Karpas-422 (cell line): ENCODE data around the gene PRKCE. TPM values are rescaled to one million over a fixed set of nuclear protein-coding genes. Genes with fewer than 3 reads are reported as not detected.

Source experiments
- DNase-seq: peaks from one replicate; pipeline ENCODE4 v3.0.0-alpha.2; 2015
- H2AFZ ChIP-seq: fragments of 200-600 bp; sonication (generic); 2 replicates; pipeline ENCODE4 v1.6.1; 2014; ENCODE audit warnings: antibody characterized with exemption, low read length, mixed read lengths
- H3K27ac ChIP-seq: fragments of 200-600 bp; sonication (generic); 2 replicates; pipeline ENCODE4 v1.5.1; 2014; ENCODE audit warnings: mild to moderate bottlenecking, low read length, moderate library complexity
- H3K27me3 ChIP-seq: fragments of 200-600 bp; sonication (generic); 2 replicates; pipeline ENCODE4 v1.6.1; 2014; ENCODE audit warnings: low read length, mixed read lengths
- H3K36me3 ChIP-seq: fragments of 200-600 bp; sonication (generic); 2 replicates; pipeline ENCODE4 v1.6.1; 2014; ENCODE audit warnings: low read length, mixed read lengths; ENCODE audit not compliant: insufficient read depth
- H3K4me1 ChIP-seq: fragments of 200-600 bp; sonication (generic); 2 replicates; pipeline ENCODE4 v1.6.1; 2014; ENCODE audit warnings: mild to moderate bottlenecking, low read length, mixed read lengths
- H3K4me2 ChIP-seq: fragments of 200-600 bp; sonication (generic); 2 replicates; pipeline ENCODE4 v1.6.1; 2014; ENCODE audit warnings: low read length, low read depth, mild to moderate bottlenecking; ENCODE audit not compliant: poor library complexity, severe bottlenecking
- H3K4me3 ChIP-seq: fragments of 200-600 bp; sonication (generic); 2 replicates; pipeline ENCODE4 v1.5.1; 2014; ENCODE audit warnings: mild to moderate bottlenecking, antibody characterized with exemption, low read length, mixed read lengths
- H3K79me2 ChIP-seq: fragments of 200-600 bp; sonication (generic); 2 replicates; pipeline ENCODE4 v1.6.1; 2014; ENCODE audit warnings: mild to moderate bottlenecking, low read length, mixed read lengths
- H3K9ac ChIP-seq: fragments of 200-600 bp; sonication (generic); 2 replicates; pipeline ENCODE4 v1.6.0; 2014; ENCODE audit warnings: low read length
- H3K9me2 ChIP-seq: fragments of 200-600 bp; sonication (generic), shearing (Covaris generic); replicated peaks from 2 replicates; pipeline ENCODE4 v1.6.0; 2014; ENCODE audit warnings: mild to moderate bottlenecking, low read length, moderate library complexity; ENCODE audit not compliant: insufficient read depth
- H3K9me3 ChIP-seq: fragments of 300-700, 200-600 bp; sonication (generic); 2 replicates; pipeline ENCODE4 v1.6.1; 2014; ENCODE audit warnings: low read length, mixed read lengths
- H4K20me1 ChIP-seq: fragments of 200-600 bp; sonication (generic); 2 replicates; pipeline ENCODE4 v1.6.1; 2014; ENCODE audit warnings: mild to moderate bottlenecking, antibody characterized with exemption, low read length, low read depth; ENCODE audit not compliant: insufficient read depth
- total RNA-seq: library from RNA; depleted of rRNA; stranded (reverse); fragments of >200 nt; shearing (Covaris generic); gene quantifications from 2 replicates; pipeline ENCODE4 v1.2.3, GENCODE V29; 2014; ENCODE audit warnings: low replicate concordance

PRKCE gene
- total RNA-seq, 1 experiment from 2014 or later = 61.8 TPM

DNA sequence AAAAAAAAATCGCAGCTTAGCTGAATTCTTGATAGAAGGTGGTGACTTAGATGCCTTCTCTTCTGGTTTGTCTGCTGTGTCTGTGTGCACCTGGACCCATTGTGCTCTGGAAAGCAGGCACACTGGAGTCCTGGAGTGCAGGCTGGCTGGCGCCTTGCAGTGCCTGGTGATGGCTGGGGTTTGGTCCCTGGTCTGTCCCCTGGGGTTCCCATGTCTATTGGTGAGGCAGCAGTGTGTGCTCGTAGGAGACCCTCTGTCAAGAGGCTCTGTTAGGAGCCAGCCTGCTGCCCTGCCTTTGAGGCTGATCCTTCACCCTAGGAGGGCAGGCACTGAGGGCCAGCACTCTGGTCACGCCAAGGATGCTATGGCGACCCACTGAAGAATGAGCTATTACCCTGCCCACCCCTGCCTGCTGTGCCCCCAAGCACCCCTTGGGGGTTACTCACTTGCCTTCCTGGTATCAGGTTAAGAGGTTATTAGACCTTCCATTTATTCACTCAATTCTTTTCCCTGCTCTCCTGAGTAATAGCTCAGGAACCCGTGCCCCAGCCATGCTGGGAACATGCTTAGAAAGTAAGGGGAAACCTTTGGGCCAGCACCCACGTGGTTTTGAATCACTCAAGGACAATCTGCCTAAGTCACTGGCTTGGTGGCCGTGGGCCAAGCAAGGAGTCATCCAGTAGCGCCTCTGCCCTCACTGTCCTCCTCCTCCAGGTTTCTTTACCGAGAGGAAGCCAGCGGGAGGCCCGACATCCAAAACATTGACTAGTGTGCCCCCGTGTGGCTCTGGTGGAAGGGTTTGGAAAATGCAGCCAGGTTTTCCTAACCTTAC lies 284.5 kb downstream of the PRKCE start:
- peak overlapping the region; percentile 10; the same call in 1 of the 2 replicates for H3K9ac ChIP-seq
- peaks cover 9% of the 10 kb centered on the region; the same call in 1 of the 2 replicates for H3K36me3 ChIP-seq
- no peak overlapping the region for H3K4me3 ChIP-seq
- no peak overlapping the region for H3K4me2 ChIP-seq
- peaks cover 72% of the 10 kb centered on the region for H3K4me1 ChIP-seq
- peaks cover 97% of the 10 kb centered on the region for H3K79me2 ChIP-seq
- no peaks in the 10 kb centered on the region for H3K27me3 ChIP-seq
- peak overlapping the region; percentile 50; the same call in 1 of the 2 replicates for H3K27ac ChIP-seq
- DNase-seq = peak; percentile 81
- no peaks in the 10 kb centered on the region for H3K9me2 ChIP-seq
- H2AFZ ChIP-seq = no peak overlapping the region
- no peaks in the 10 kb centered on the region for H4K20me1 ChIP-seq
- no peaks in the 10 kb centered on the region for H3K9me3 ChIP-seq

DNA sequence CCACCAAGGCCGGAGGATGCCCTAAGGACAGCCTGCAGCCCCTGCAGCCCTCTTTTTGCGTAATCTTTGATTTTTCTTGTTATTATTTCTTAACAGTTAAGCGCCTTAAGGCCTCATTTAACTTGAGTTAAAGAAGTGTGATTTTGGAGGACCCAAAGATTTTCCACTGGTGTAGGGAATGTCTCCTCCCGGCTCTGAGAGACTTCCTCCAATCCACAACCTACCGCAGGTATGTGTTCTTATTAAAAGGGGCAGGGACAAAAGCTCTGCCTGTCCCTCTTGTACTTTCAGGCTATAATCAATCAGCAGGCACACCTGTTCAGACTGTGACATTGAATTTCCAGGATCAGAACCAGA lies 285.1 kb downstream of the PRKCE start:
- Histone ChIP-seq H3K4me1 (peaks cover 72% of the 10 kb centered on the region), H3K9me3 (no peaks in the 10 kb centered on the region), H3K4me3 (no peak overlapping the region), H3K27me3 (no peaks in the 10 kb centered on the region), H2AFZ (no peak overlapping the region), H3K36me3 (peaks cover 9% of the 10 kb centered on the region; the same call in 1 of the 2 replicates), H3K79me2 (peaks cover 97% of the 10 kb centered on the region), H4K20me1 (no peaks in the 10 kb centered on the region), H3K27ac (no peak overlapping the region), H3K9me2 (no peaks in the 10 kb centered on the region), H3K9ac (no peak overlapping the region), H3K4me2 (no peak overlapping the region)
- no peak for DNase-seq

DNA sequence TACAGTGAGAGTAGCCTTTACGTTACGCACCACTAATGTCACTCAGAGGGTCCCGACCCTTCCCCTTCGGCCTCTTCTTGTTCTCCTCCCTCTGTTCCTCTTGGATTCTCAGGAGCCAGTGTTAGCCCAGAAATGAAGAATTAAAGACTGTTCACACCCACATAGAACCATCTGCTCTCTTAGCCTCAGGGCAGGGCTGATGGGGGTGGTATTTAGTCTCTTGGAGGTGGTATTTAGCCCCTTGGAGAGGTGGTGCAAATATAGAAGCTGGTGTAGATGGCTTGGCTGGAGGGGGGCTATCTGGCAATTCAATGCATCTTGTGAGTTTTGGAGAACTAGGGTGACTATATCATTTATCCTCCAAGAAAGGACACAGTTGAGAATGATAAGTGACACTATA lies 286.5 kb downstream of the PRKCE start:
- Histone ChIP-seq H2AFZ (no peak overlapping the region), H3K27me3 (no peaks in the 10 kb centered on the region), H3K9me3 (no peaks in the 10 kb centered on the region), H4K20me1 (no peaks in the 10 kb centered on the region), H3K9me2 (no peaks in the 10 kb centered on the region), H3K4me3 (no peak overlapping the region), H3K4me1 (peaks cover 61% of the 10 kb centered on the region), H3K4me2 (no peak overlapping the region), H3K27ac (peak overlapping the region; percentile 29; the same call in 1 of the 2 replicates), H3K79me2 (peaks cover 97% of the 10 kb centered on the region), H3K36me3 (peaks cover 13% of the 10 kb centered on the region; the same call in 1 of the 2 replicates), H3K9ac (no peak overlapping the region)
- DNase-seq = no peak

DNA sequence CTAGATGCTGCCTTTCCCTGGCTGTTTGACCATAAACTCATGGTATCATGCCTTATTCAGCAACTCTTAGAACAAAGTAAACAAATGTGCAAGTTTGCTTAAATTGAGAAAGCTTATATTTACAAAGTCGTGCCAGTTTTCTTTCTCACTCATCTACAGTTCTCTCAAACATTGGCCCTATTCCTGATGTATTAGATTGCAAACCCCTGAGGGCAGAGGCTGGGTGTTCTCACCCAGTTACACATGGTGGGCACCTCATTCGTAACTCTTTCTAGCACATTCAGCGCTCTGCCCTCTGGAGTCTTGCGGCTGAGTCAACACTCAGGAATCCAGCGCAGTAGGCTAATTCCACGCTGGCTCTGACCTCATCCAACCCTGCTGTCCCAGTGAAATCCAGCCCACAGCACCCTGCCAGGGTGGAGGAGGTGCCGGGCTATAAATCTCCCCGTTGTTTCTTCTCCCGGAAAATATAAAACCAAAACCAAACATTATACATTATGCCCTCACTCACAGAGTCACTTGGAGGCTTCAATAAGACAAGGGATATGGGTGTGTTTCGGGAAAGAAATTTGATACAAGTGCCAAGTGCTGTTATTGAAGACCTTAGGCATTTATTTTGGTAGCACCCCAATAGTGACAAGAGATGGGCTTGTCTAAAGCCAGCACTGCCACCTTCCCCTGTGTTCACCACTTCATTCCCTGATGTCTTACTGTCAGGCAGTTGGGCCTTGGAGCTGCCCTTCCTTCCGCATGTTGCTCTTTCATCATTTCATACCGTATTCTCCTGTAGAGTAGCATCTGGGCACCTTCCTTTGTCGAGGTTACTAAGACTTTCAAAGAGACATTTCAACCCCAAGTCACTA lies 287.4 kb downstream of the PRKCE start:
- Histone ChIP-seq H3K79me2 (peaks cover 97% of the 10 kb centered on the region), H3K9me3 (no peaks in the 10 kb centered on the region), H2AFZ (no peak overlapping the region), H3K27ac (peak overlapping the region; percentile 29; the same call in 1 of the 2 replicates), H3K9ac (no peak overlapping the region), H3K9me2 (no peaks in the 10 kb centered on the region), H4K20me1 (peaks cover 4% of the 10 kb centered on the region; the same call in 1 of the 2 replicates), H3K36me3 (peaks cover 22% of the 10 kb centered on the region; the same call in 1 of the 2 replicates), H3K27me3 (no peaks in the 10 kb centered on the region), H3K4me3 (no peak overlapping the region), H3K4me1 (peaks cover 54% of the 10 kb centered on the region), H3K4me2 (no peak overlapping the region)
- DNase-seq = no peak

DNA sequence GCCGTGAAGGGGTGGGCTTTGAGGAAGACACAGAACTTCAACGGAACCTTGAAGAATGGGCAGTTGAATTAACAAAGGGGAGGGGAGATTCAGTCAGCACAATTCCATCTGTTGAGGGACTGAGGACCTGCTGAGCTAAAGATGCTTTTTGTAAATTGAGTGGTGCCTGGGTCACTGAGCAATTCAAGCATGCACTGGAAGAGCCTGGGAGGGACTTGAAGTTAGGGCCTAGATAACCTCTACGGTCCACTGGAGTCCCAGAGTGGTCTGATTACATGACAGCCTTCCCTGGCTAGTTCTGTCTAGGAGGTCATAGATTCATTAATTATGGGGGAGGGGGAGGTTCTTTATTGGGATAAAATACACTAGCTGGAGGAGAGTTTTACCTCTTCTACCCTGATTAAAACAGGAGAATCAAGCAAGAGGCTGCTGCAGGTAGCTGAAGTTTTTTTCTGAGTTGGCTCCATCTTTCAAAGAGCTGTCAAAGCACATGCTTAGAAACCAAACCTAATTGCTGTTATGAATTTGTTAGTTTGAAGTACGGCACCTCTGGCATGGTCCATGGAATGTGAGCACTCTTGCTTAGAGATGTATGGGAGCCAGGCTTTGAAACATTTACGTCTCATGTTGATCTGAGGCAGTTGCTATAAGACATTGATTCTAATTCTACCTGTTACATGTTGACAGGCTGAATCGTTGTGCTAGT lies 290.2 kb downstream of the PRKCE start:
- no peak overlapping the region for H3K4me3 ChIP-seq
- H3K9me3 ChIP-seq = no peaks in the 10 kb centered on the region
- H3K27me3 ChIP-seq = no peaks in the 10 kb centered on the region
- H3K9ac ChIP-seq = no peak overlapping the region
- H3K4me1 ChIP-seq = peaks cover 49% of the 10 kb centered on the region
- no peak overlapping the region for H3K4me2 ChIP-seq
- H2AFZ ChIP-seq = no peak overlapping the region
- H4K20me1 ChIP-seq = peaks cover 4% of the 10 kb centered on the region; the same call in 1 of the 2 replicates
- peaks cover 22% of the 10 kb centered on the region; the same call in 1 of the 2 replicates for H3K36me3 ChIP-seq
- DNase-seq = no peak
- no peaks in the 10 kb centered on the region for H3K9me2 ChIP-seq
- peaks cover 97% of the 10 kb centered on the region for H3K79me2 ChIP-seq
- H3K27ac ChIP-seq = no peak overlapping the region

DNA sequence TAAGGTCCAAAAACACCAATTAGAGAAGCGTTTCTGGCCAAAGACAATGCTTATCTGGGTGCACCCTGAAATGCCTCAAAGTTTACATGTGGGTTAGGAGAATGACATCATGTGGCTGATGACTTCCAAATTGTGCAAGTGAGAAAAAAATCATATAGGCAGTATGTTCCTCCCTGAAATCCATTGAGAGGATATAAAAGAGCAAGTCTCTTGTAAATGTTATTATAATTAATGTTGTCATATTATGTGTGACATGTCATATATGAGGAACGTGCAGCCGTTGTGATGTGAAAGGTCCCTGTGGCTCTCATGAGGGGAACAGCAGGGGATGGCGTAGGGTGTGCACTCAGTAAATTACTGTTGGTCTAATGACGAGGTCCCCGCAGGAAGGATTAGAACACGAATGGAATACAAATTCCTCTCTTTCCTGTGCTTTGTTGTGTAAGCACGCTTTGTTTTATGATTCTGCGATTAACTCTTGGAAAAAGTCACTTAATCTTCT lies 290.8 kb downstream of the PRKCE start:
- H3K9me3 ChIP-seq = no peaks in the 10 kb centered on the region
- peaks cover 53% of the 10 kb centered on the region for H3K4me1 ChIP-seq
- no peak overlapping the region for H3K27ac ChIP-seq
- H3K4me2 ChIP-seq = no peak overlapping the region
- H2AFZ ChIP-seq = no peak overlapping the region
- DNase-seq = no peak
- no peaks in the 10 kb centered on the region for H3K9me2 ChIP-seq
- H3K9ac ChIP-seq = no peak overlapping the region
- no peaks in the 10 kb centered on the region for H3K27me3 ChIP-seq
- no peak overlapping the region for H3K4me3 ChIP-seq
- peaks cover 4% of the 10 kb centered on the region; the same call in 1 of the 2 replicates for H4K20me1 ChIP-seq
- peaks cover 20% of the 10 kb centered on the region; the same call in 1 of the 2 replicates for H3K36me3 ChIP-seq
- H3K79me2 ChIP-seq = peaks cover 97% of the 10 kb centered on the region

DNA sequence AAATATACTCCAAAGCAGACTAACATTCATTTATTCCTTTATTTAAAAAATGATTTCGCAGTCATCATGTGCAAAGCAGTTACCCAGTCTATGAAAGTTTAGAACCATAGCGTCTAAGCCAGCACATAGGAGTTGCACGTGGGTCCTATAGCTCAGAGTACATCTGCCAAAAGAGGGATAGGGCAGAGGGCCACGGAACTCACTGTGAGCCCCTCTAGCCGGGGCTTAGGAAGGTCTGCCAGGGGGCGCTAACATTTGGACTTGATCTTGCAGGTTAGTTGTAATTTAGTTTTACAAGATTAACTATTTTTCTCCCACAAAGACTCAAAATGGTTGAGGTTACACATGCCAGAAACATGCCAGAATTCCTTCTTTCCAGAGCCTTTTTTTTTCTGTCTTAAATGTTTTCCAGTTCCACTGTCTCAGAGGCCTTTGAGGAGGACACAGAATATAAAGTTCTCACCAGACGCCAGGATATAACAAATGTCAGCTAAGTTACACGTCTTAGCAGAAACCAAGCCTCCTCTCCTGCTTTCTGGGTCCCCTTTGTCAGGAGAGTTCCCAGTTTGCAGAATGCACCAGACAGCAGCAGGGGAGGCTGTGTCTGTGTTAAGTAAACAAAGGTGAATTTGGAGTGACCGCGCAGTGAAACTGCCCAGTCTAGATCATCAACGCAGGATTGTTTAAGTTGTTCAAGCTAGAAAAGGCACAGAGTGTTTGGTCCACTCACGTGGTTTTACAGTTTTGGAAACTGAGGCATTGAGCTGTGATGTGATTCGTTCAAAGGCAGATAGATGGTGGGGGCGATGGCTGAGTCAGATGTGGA lies 292.0 kb downstream of the PRKCE start:
- peaks cover 55% of the 10 kb centered on the region for H3K4me1 ChIP-seq
- no peaks in the 10 kb centered on the region for H3K27me3 ChIP-seq
- H3K36me3 ChIP-seq = peaks cover 20% of the 10 kb centered on the region; the same call in 1 of the 2 replicates
- H3K79me2 ChIP-seq = peaks cover 97% of the 10 kb centered on the region
- H3K9me3 ChIP-seq = no peaks in the 10 kb centered on the region
- no peak overlapping the region for H3K4me2 ChIP-seq
- peaks cover 4% of the 10 kb centered on the region; the same call in 1 of the 2 replicates for H4K20me1 ChIP-seq
- H2AFZ ChIP-seq = no peak overlapping the region
- no peaks in the 10 kb centered on the region for H3K9me2 ChIP-seq
- no peak overlapping the region for H3K4me3 ChIP-seq
- H3K9ac ChIP-seq = no peak overlapping the region
- no peak overlapping the region for H3K27ac ChIP-seq
- DNase-seq = no peak
